ENCODE measurements around the gene CX3CL1. TPM values are rescaled to one million over a fixed set of nuclear protein-coding genes. Genes with fewer than 3 reads are reported as not detected.

Gene CX3CL1
- polyA plus RNA-seq, 1 donor from 2014 or later = 4.9 TPM

DNA sequence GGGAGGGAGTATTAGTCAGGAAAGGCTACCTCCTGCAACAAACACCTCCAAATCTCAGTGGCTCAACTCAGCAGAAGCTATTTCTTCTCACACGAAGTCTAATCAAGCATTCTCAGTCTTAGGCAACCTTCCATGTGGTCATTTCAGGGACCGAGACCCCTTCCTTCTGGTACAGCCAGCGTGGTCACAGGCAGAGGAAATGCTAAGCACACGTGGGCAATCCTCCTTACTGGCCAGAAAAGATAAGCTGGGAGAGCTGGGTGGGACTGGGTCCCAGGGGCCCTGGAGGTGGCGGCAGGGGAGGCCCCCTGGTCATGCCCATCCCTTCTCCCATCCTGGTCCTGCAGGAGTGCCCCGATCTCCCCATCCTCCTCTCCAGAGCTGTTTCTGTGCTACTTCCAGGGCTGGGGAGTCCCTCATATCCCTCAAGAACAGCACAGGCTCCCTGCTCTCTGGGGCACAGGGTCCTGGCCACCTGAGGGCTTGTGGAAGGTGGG is 5.7 kb upstream of the CX3CL1 start:
- Histone ChIP-seq H3K9me3 (ENCODE audit: low read length) (no peaks in the 10 kb centered on the region), H3K36me3 (ENCODE audit: insufficient read depth, low read length) (no peaks in the 10 kb centered on the region), H3F3A (ENCODE audit: insufficient read depth, low read length, poor library complexity, severe bottlenecking) (no peaks in the 10 kb centered on the region), H4K20me1 (ENCODE audit: insufficient read depth) (no peaks in the 10 kb centered on the region), H3K4me3 (ENCODE audit: low read length) (no peak overlapping the region), H2AFZ (ENCODE audit: low read depth, low read length) (no peak overlapping the region), H3K9me2 (ENCODE audit: insufficient read depth, low read length) (no peaks in the 10 kb centered on the region), H3K27me3 (ENCODE audit: insufficient read depth, low read depth, low read length) (no peaks in the 10 kb centered on the region), H3K27ac (ENCODE audit: low read length) (no peak overlapping the region), H3K9ac (ENCODE audit: low read length) (no peak overlapping the region), H3K4me2 (ENCODE audit: low read length) (no peak overlapping the region), H3K79me2 (replicated peaks; ENCODE audit: insufficient read depth, low read length) (no peaks in the 10 kb centered on the region)
- TF ChIP-seq RAD21 (conservative IDR thresholded peaks at IDR 0.05) (no peak), EP300 (conservative IDR thresholded peaks at IDR 0.05; ENCODE audit: poor library complexity, severe bottlenecking) (no peak), CTCF (IDR thresholded peaks at IDR 0.05; ENCODE audit: poor library complexity, severe bottlenecking) (no peak), EZH2 (IDR thresholded peaks at IDR 0.05; ENCODE audit: borderline replicate concordance, insufficient read depth, low read length, poor library complexity, severe bottlenecking) (no peak)

DNA sequence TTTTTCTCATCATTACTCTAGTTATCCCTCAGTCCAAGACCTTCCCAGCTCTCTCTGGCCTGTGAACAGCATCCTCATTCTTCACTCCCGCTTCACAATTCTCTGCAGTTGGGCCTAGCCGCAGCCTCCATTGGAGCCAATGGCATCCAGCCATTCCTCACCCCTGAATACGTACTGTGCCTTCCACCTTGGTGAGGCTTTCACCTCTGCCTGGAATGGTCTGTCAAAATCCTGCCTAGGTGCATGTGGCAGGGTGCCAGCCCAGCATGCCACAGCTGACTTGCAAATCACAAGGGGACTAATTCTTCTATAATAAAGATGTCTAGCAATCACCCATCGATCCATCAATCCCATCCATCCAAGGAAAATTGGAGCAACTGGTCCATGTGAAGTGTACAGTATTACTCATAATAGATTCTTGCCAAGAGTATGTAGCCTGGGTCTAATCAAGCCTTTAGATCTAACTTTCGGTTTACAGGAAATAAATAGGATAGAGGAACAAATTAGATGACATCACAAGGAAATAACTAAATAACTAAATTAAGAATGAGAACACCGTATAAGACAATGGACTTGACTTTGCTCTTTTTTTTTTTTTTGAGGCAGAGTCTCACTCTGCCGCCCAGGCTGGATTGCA is 5.1 kb upstream of the CX3CL1 start:
- H2AFZ ChIP-seq (ENCODE audit: low read depth, low read length) = no peak overlapping the region
- no peaks in the 10 kb centered on the region for H3K79me2 ChIP-seq (replicated peaks; ENCODE audit: insufficient read depth, low read length)
- TF ChIP-seq TAF1 (IDR thresholded peaks at IDR 0.05; ENCODE audit: low read depth) (no peak), EP300 (conservative IDR thresholded peaks at IDR 0.05; ENCODE audit: poor library complexity, severe bottlenecking) (no peak), MXI1 (conservative IDR thresholded peaks at IDR 0.05; ENCODE audit: poor library complexity, severe bottlenecking) (no peak), REST (IDR thresholded peaks at IDR 0.05; ENCODE audit: borderline replicate concordance) (no peak)
- no peaks in the 10 kb centered on the region for H3K27me3 ChIP-seq (ENCODE audit: insufficient read depth, low read depth, low read length)
- no peak overlapping the region for H3K4me2 ChIP-seq (ENCODE audit: low read length)
- H3K9ac ChIP-seq (ENCODE audit: low read length) = no peak overlapping the region
- H3K36me3 ChIP-seq (ENCODE audit: insufficient read depth, low read length) = no peaks in the 10 kb centered on the region
- no peak overlapping the region for H3K4me3 ChIP-seq (ENCODE audit: low read length)
- H3F3A ChIP-seq (ENCODE audit: insufficient read depth, low read length, poor library complexity, severe bottlenecking) = no peaks in the 10 kb centered on the region
- H3K27ac ChIP-seq (ENCODE audit: low read length) = no peak overlapping the region
- H3K9me3 ChIP-seq (ENCODE audit: low read length) = no peaks in the 10 kb centered on the region
- no peaks in the 10 kb centered on the region for H4K20me1 ChIP-seq (ENCODE audit: insufficient read depth)
- no peaks in the 10 kb centered on the region for H3K9me2 ChIP-seq (ENCODE audit: insufficient read depth, low read length)

Data from neural cell (in vitro differentiated cells).